NB4 (cell line): Measurements from ENCODE around the gene COPZ1.

Source experiments
- DNase-seq: peaks from one replicate; pipeline ENCODE4 v3.0.0; 2010; ENCODE audit warnings: low read depth
- H3K4me3 ChIP-seq: one replicate; pipeline ENCODE4 v1.5.1; 2011; ENCODE audit warnings: mild to moderate bottlenecking, low read depth, low read length, moderate library complexity
- CTCF ChIP-seq: IDR thresholded peaks from one replicate; pipeline ENCODE4 v1.5.1; 2012; ENCODE audit warnings: low read depth, low read length
- MAX ChIP-seq: IDR thresholded peaks from 2 replicates; pipeline ENCODE4 v1.6.1; 2011; ENCODE audit warnings: low read depth, low read length
- MYC ChIP-seq: IDR thresholded peaks from 2 replicates; pipeline ENCODE4 v1.6.1; 2011; ENCODE audit warnings: low read depth, low read length
- POLR2A ChIP-seq: IDR thresholded peaks from 2 replicates; pipeline ENCODE4 v1.6.1; 2011; ENCODE audit warnings: mild to moderate bottlenecking; ENCODE audit not compliant: insufficient read length; ENCODE audit errors: extremely low read depth

The COPZ1 gene

GRCh38 chr12:54300225-54300731, 24.7 kb upstream of the COPZ1 start:
- peak overlapping the region; percentile 96 for H3K4me3 ChIP-seq

GRCh38 chr12:54300732-54301427, 24.1 kb upstream of the COPZ1 start, which contains the start of gene NFE2:
NFE2 (minus strand) TSS chr12:54301015; CDS start chr12:54295248, 5,767 bp downstream.
- H3K4me3 ChIP-seq = peak within 1 kb of the TSS; percentile 96
- peak; percentile 97 for DNase-seq
- TF ChIP-seq MAX (peak; percentile 80), POLR2A (peak; percentile 78), MYC (no peak), CTCF (peak; percentile 17)

More at GRCh38 chr12:54300225-54300731, 24.7 kb upstream of the COPZ1 start:
- TF ChIP-seq POLR2A (no peak), CTCF (no peak), MYC (no peak), MAX (no peak)
- DNase-seq = no peak

- DNase-seq = peak; percentile 56
- no peak for TF ChIP-seq CTCF
- peak; percentile 48; the same call in 1 of the 2 replicates for TF ChIP-seq MYC
- H3K4me3 ChIP-seq = peak overlapping the region; percentile 96
Observed at GRCh38 chr12:54301428-54302048, 23.4 kb upstream of the COPZ1 start.

- TF ChIP-seq CTCF (no peak), POLR2A (no peak), MAX (no peak), MYC (no peak)
- H3K4me3 ChIP-seq = peak overlapping the region; percentile 30
- DNase-seq = no peak
Observed at GRCh38 chr12:54303640-54304039, 21.3 kb upstream of the COPZ1 start.

GRCh38 chr12:54304187-54304810, 20.6 kb upstream of the COPZ1 start:
- peak overlapping the region; percentile 30 for H3K4me3 ChIP-seq
- DNase-seq = peak; percentile 100
- TF ChIP-seq POLR2A = peak; percentile 21
- no peak for TF ChIP-seq CTCF
- peak; percentile 11 for TF ChIP-seq MYC
